ENCODE results near the gene LTC4S.

- TF ChIP-seq NFRKB (IDR thresholded peaks at IDR 0.05) (no peak), HDGF (IDR thresholded peaks at IDR 0.05; ENCODE audit: borderline replicate concordance) (no peak), TARDBP (IDR thresholded peaks at IDR 0.05) (no peak), SP1 (IDR thresholded peaks at IDR 0.05) (no peak), FOXK2 (IDR thresholded peaks at IDR 0.05) (no peak), FOXM1 (IDR thresholded peaks at IDR 0.05; ENCODE audit: borderline replicate concordance) (no peak), ELF4 (IDR thresholded peaks at IDR 0.05) (no peak), FOXA1 (IDR thresholded peaks at IDR 0.05) (no peak), BHLHE40 (IDR thresholded peaks at IDR 0.05; ENCODE audit: borderline replicate concordance) (no peak), SUZ12 (IDR thresholded peaks at IDR 0.05) (no peak)
Measured at GRCh38 chr5:179786861-179787260, 6.9 kb upstream of the LTC4S start.

Measured in HEK293T (cell line).